ENCODE results near the gene CANX. TPM values are rescaled to one million over a fixed set of nuclear protein-coding genes. Genes with fewer than 3 reads are reported as not detected.

The CANX gene
- total and polyA plus RNA-seq, 2 of the 13 experiments (the other 11 are each of a cell fraction or from before 2014, with no cell fraction given): 477 to 680 TPM

DNA sequence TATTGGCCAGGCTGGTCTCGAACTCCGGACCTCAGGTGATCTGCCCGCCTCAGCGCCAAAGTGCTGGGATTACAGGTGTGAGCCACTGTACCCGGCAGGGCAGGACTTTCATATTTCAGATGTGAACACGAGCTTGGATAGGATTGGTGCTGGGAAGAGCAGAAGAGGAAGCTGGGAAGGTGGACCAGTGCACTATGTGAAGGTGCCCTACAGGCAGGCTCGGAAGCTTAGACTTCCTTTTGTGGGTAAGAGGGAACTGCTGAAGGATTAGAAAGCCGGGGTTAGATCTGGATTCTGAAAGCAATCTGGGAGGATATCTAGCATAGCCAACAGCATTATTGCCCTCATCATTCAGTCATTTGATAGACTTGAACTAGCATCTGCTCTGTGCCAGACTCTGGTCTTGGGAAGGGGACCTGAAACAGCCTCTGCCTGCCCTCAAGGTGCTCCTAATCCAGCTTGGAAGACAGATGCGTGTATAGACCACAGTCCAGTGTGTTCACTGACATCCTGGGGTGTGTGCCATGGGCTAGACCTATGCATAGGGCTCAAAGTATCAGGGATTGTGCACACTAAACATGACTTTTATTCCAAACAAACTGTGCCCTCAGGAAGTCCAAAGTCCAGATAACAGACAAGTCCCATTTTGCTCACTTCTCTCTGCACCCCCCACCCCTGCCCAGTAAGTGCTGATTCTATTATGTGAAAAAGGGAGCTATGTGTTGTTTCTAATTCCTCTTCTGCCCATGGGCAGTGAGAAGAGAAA, 18.6 kb upstream of the CANX start (continued):
- TF ChIP-seq GLI4 (CRISPR knock-in tag; IDR thresholded peaks at IDR 0.05; ENCODE audit: borderline replicate concordance) (no peak), ZNF432 (CRISPR knock-in tag; IDR thresholded peaks at IDR 0.05; ENCODE audit: borderline replicate concordance) (no peak), AGO1 (IDR thresholded peaks at IDR 0.05; ENCODE audit: low read depth, low read length, poor library complexity, severe bottlenecking) (no peak), ZMYM2 (CRISPR knock-in tag; IDR thresholded peaks at IDR 0.05) (peak; percentile 100), NFATC3 (CRISPR knock-in tag; IDR thresholded peaks at IDR 0.05) (no peak), RBM22 (optimal IDR thresholded peaks at IDR 0.05; ENCODE audit: low read length) (no peak), ZNF30 (CRISPR knock-in tag; IDR thresholded peaks at IDR 0.05) (no peak), FOXJ3 (CRISPR knock-in tag; IDR thresholded peaks at IDR 0.05; ENCODE audit: borderline replicate concordance) (peak; percentile 71; the same call in 1 of the 2 replicates), ZFP36L1 (CRISPR knock-in tag; IDR thresholded peaks at IDR 0.05) (0 out of 2 replicates have a peak, but pooled peaks have one; percentile 64), SMARCC2 (IDR thresholded peaks at IDR 0.05) (no peak)
- TF ChIP-seq, protein P1, sequence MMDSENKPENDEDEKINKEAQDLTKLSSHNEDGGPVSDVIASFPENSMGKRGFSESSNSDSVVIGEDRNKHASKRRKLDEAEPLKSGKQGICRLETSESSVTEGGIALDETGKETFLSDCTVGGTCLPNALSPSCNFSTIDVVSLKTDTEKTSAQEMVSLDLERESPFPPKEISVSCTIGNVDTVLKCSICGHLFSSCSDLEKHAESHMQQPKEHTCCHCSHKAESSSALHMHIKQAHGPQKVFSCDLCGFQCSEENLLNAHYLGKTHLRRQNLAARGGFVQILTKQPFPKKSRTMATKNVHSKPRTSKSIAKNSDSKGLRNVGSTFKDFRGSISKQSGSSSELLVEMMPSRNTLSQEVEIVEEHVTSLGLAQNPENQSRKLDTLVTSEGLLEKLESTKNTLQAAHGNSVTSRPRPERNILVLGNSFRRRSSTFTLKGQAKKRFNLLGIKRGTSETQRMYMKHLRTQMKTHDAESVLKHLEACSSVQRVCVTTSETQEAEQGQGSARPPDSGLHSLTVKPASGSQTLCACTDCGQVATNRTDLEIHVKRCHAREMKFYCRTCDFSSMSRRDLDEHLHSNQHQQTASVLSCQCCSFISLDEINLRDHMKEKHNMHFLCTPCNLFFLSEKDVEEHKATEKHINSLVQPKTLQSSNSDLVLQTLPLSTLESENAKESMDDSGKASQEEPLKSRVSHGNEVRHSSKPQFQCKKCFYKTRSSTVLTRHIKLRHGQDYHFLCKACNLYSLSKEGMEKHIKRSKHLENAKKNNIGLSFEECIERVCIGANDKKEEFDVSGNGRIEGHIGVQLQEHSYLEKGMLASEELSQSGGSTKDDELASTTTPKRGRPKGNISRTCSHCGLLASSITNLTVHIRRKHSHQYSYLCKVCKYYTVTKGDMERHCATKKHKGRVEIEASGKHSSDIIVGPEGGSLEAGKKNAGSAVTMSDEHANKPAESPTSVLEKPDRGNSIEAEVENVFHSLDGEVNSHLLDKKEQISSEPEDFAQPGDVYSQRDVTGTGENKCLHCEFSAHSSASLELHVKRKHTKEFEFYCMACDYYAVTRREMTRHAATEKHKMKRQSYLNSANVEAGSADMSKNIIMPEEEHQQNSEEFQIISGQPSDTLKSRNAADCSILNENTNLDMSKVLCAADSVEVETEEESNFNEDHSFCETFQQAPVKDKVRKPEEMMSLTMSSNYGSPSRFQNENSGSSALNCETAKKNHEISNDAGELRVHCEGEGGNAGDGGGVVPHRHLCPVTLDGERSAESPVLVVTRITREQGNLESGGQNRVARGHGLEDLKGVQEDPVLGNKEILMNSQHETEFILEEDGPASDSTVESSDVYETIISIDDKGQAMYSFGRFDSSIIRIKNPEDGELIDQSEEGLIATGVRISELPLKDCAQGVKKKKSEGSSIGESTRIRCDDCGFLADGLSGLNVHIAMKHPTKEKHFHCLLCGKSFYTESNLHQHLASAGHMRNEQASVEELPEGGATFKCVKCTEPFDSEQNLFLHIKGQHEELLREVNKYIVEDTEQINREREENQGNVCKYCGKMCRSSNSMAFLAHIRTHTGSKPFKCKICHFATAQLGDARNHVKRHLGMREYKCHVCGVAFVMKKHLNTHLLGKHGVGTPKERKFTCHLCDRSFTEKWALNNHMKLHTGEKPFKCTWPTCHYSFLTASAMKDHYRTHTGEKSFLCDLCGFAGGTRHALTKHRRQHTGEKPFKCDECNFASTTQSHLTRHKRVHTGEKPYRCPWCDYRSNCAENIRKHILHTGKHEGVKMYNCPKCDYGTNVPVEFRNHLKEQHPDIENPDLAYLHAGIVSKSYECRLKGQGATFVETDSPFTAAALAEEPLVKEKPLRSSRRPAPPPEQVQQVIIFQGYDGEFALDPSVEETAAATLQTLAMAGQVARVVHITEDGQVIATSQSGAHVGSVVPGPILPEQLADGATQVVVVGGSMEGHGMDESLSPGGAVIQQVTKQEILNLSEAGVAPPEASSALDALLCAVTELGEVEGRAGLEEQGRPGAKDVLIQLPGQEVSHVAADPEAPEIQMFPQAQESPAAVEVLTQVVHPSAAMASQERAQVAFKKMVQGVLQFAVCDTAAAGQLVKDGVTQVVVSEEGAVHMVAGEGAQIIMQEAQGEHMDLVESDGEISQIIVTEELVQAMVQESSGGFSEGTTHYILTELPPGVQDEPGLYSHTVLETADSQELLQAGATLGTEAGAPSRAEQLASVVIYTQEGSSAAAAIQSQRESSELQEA (CRISPR knock-in tag; IDR thresholded peaks at IDR 0.05; ENCODE audit: not compliant biosample characterization): no peak
- TF ChIP-seq, protein P2, sequence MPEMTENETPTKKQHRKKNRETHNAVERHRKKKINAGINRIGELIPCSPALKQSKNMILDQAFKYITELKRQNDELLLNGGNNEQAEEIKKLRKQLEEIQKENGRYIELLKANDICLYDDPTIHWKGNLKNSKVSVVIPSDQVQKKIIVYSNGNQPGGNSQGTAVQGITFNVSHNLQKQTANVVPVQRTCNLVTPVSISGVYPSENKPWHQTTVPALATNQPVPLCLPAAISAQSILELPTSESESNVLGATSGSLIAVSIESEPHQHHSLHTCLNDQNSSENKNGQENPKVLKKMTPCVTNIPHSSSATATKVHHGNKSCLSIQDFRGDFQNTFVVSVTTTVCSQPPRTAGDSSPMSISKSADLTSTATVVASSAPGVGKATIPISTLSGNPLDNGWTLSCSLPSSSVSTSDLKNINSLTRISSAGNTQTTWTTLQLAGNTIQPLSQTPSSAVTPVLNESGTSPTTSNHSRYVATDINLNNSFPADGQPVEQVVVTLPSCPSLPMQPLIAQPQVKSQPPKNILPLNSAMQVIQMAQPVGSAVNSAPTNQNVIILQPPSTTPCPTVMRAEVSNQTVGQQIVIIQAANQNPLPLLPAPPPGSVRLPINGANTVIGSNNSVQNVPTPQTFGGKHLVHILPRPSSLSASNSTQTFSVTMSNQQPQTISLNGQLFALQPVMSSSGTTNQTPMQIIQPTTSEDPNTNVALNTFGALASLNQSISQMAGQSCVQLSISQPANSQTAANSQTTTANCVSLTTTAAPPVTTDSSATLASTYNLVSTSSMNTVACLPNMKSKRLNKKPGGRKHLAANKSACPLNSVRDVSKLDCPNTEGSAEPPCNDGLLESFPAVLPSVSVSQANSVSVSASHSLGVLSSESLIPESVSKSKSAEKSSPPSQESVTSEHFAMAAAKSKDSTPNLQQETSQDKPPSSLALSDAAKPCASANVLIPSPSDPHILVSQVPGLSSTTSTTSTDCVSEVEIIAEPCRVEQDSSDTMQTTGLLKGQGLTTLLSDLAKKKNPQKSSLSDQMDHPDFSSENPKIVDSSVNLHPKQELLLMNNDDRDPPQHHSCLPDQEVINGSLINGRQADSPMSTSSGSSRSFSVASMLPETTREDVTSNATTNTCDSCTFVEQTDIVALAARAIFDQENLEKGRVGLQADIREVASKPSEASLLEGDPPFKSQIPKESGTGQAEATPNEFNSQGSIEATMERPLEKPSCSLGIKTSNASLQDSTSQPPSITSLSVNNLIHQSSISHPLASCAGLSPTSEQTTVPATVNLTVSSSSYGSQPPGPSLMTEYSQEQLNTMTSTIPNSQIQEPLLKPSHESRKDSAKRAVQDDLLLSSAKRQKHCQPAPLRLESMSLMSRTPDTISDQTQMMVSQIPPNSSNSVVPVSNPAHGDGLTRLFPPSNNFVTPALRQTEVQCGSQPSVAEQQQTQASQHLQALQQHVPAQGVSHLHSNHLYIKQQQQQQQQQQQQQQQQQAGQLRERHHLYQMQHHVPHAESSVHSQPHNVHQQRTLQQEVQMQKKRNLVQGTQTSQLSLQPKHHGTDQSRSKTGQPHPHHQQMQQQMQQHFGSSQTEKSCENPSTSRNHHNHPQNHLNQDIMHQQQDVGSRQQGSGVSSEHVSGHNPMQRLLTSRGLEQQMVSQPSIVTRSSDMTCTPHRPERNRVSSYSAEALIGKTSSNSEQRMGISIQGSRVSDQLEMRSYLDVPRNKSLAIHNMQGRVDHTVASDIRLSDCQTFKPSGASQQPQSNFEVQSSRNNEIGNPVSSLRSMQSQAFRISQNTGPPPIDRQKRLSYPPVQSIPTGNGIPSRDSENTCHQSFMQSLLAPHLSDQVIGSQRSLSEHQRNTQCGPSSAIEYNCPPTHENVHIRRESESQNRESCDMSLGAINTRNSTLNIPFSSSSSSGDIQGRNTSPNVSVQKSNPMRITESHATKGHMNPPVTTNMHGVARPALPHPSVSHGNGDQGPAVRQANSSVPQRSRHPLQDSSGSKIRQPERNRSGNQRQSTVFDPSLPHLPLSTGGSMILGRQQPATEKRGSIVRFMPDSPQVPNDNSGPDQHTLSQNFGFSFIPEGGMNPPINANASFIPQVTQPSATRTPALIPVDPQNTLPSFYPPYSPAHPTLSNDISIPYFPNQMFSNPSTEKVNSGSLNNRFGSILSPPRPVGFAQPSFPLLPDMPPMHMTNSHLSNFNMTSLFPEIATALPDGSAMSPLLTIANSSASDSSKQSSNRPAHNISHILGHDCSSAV (CRISPR knock-in tag; IDR thresholded peaks at IDR 0.05; ENCODE audit: borderline replicate concordance): no peak

Data from HepG2 (cell line).